GM12892 (cell line): ENCODE results near the gene BRSK2.
A peak's percentile ranks its signal among the peaks of the same experiment; 100 is the strongest.

Experiments
- DNase-seq: peaks from one replicate; pipeline ENCODE4 v3.0.0; 2011; ENCODE audit not compliant: insufficient read length
- FAIRE-seq: peaks from 2 replicates; lab custom pipeline; 2011; peaks lifted over from hg19 to GRCh38; lab: Jason Lieb, UNC
- POLR2A ChIP-seq: IDR thresholded peaks from 2 replicates; pipeline ENCODE4 v1.6.1; 2011; ENCODE audit warnings: low read depth, low read length, control low read depth
- POLR2AphosphoS5 ChIP-seq: IDR thresholded peaks from 2 replicates; pipeline ENCODE4 v1.6.1; 2011; ENCODE audit warnings: low read depth, low read length, control low read depth
- TAF1 ChIP-seq: IDR thresholded peaks from 2 replicates; pipeline ENCODE4 v1.6.1; 2011; ENCODE audit warnings: low read depth, mild to moderate bottlenecking, control low read depth, low read length, borderline replicate concordance

BRSK2 gene

DNA sequence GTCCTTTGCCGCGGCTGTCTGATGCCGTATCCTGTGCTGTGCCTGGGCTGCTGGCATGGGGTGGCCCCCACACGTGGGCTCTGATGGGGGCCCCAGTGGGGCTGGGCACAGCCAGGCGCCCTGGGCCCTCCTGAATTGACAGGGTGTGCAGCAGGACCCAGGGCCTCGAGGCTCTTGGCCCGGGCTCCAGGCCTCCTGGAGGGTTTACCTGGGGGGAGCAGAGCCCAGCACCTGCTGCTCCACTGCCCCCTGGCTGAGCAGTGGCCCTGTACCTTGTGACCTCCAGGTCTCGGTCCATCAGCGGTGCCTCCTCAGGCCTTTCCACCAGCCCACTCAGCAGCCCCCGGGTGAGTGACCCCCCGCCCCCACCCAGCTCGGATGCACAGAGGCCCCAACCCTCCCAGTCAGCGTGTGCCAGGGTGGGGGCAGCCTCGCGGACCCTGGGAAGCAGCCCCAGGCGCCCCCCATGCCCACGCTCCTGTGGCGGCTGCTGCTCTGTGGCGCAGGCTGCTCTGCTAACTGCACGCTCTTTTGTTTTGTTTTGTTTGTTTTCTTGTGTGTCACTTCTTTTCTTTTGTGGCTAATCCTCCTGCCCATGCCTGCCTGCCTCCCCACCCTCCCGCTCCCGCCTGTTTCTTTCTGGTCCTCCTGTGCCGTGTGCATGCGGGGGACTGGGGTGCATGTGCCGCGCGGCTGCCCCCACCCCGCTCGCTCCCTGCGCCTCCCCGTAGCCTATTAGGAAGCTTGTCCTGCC lies 59.9 kb downstream of the BRSK2 start:
- DNase-seq (no peak), FAIRE-seq (no peak)
- TF ChIP-seq POLR2A, result no peak
- TF ChIP-seq TAF1, result no peak
- TF ChIP-seq POLR2AphosphoS5, result no peak

DNA sequence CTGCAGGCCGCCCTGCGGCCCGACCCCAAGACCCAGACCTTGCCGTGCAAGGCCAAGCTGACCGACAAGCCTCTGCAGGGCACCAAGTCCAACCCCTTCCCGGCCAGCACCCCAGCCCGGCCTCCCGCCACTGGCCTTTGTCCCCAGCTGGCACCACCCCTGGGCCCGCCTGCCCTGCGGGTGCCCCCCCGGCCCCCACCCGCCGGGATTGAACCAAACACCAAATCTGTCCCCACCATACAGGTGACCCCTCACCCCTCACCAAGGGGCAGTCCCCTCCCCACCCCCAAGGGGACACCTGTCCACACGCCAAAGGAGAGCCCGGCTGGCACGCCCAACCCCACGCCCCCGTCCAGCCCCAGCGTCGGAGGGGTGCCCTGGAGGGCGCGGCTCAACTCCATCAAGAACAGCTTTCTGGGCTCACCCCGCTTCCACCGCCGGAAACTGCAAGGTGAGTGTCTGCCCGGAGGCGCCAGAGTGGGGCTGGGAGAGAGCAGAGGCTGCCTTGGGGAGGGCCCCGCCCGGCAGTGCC lies 60.7 kb downstream of the BRSK2 start:
- TF ChIP-seq POLR2A, result no peak
- TF ChIP-seq TAF1, result no peak
- TF ChIP-seq POLR2AphosphoS5, result no peak
- FAIRE-seq (no peak), DNase-seq (no peak)

DNA sequence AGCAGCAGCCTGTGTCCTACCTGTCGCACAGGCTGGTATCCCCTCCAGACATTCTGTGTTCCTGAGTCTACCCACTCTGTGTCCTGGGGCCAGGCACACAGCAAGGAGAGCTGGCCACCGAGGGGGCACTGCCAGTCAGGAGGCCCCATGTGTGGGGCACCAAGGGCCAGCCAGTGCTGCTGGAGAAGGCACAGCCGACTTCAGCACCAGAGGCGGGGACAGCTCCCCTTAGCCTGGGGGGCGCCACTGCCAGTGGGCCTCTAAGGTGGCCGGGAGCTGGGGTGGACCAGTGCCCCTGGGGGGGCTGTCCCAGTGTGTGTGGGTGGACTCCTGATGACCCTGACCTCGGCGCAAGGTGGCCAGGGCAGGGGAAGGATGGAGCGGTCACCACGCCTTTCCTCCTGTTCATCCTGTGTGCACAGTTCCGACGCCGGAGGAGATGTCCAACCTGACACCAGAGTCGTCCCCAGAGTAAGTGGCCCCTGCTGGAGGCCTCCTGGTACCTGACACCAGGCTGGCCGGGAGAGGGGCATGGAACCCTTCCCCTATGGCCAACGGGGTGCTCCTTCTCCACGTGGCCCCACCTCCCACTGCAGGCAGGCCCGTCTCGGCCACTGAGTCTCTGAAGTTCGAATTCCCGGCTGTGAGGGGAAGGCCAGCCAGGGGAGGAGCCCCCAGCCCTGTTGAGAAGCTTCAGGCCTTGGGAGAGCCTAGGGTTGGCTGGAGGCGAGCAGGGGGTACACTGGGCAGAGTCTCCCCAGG lies 61.4 kb downstream of the BRSK2 start:
- no peak for FAIRE-seq
- no peak for DNase-seq
- TF ChIP-seq POLR2AphosphoS5 (no peak), POLR2A (no peak), TAF1 (no peak)

DNA sequence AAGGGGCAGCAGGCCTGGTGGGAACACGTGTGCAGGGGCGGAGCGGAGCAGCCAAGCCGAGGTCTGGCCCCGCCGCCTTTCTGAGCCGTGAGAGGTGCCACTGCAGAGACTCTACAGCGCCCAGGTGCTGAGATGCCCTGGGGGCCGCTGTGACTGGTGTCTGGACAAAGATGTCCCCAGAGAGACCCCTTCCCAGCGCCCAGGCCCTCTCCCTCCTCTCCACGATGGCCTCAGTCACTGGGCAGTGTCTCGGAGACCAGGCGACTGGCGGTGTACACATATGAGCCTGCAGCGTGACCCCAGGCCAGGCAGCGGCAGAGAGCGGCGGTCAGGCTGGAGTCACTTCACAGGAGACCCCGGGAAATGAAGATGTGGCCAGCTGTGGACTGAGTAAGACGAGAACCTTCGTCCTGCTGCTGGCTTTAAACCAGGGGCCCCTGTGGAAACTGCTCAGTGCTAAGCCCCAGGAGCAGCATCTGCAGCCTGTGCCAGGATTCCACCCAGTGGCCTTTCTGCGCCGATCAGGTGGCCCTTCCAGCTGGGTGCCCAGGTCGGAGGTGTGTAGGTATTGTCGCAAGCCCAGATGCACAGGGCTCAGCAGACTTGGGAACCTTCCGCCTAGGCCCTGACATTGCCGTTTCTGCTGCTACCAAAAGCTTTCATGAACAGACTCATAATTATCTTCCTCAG lies 62.2 kb downstream of the BRSK2 start:
- no peak for FAIRE-seq
- TF ChIP-seq POLR2AphosphoS5 (no peak), POLR2A (no peak), TAF1 (no peak)
- DNase-seq, result no peak

DNA sequence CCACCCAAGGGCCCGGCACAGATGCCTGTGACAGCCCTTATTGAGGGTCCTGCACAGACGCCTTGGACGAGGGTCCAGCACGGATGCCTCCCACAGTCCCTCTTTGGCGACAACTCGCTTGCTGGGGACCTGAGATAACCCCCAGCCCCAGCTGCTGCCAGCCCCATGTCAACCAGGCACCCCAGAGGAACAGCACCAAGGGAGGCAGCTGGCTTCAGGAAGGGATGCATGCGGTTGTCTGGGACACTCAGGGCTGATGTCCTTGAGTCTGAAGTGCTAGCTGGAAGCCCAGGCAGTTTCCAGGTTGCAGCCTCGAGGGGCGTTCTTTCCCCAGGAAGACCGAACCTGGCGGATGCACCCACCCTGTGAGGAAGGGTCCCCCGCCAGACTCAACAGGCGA lies 63.0 kb downstream of the BRSK2 start:
- no peak for FAIRE-seq
- TF ChIP-seq POLR2AphosphoS5, result no peak
- TF ChIP-seq TAF1, result no peak
- no peak for TF ChIP-seq POLR2A
- no peak for DNase-seq

DNA sequence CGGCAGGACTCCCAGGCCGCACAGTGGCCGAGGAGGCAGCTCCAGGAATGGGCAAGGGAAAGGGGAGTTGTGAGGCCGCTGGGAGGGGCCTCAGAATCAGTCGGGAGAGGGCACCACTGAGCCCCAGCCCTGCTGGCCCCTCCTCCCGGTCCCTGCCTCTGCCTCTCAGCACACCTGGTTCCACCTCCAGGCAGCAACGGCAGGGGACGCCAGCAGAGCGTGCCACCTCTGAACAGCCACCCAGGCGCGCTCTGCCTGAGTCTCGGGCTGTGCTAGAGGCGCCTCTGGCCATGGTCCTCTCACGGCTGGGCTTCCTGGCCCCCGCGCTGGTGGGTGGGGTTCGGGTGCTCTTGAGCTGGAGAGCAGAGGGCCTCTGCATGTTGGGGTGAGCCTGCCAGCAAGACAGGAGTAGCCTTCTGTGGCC lies 63.9 kb downstream of the BRSK2 start:
- FAIRE-seq (no peak), DNase-seq (peak; percentile 81)
- TF ChIP-seq TAF1 (no peak), POLR2AphosphoS5 (no peak), POLR2A (no peak)

DNA sequence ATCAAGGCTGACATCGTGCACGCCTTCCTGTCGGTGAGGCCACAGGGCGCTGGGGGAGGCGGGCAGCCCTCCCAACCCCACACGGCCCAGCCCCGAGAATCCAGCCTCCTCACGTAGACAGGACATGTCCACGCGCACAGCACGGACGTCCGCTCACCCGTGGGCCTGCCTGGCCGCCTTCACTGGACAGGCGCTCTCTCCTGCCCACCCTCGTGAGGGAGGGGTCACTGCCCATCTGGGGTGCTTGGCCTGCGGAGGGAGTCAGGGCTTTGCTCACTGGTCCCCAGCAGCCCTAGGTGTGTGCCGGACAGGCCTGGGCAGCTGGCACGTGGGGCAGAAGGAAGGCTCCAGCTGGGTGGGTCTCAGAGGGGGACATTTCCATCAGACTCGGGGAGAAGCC lies 64.8 kb downstream of the BRSK2 start:
- no peak for FAIRE-seq
- DNase-seq, result no peak
- TF ChIP-seq POLR2A (no peak), POLR2AphosphoS5 (no peak), TAF1 (no peak)

DNA sequence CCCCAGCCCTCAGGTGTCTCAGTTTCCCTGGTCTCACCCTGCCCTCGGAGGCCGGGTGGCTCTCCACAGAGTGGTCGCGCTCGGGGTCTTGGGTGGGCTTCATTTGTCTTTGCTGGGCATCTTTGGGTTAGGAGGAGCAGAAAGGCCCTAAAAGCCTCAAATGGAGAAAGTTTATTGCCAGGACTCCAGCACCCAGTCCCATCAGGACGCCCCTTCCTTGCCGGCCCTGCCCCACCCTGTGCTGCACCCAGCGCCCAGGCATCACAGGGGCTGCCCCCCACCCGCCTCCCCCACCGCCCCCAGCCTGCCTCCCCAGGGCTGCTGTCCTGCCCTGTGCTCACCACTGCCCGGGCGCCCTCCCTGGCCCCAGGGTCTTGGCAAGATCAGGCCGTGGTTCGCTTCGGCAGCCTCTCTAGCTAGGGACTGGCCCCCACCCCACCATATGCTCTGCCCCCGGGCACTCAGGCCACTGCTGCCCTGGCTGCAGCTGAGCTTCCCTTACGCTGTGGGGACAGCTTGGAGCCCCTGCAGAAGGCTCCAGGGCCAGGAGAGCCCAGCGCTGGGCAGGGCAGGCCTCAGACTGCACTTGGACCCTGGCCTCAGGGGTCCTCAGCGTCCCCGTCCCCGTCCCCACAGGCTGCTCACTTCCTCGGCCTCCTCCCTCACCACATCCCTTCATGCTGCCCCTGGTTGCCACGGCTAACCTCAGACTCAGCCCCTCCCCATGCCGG lies 65.5 kb downstream of the BRSK2 start:
- DNase-seq, result no peak
- FAIRE-seq, result no peak
- TF ChIP-seq TAF1 (no peak), POLR2A (no peak), POLR2AphosphoS5 (no peak)

DNA sequence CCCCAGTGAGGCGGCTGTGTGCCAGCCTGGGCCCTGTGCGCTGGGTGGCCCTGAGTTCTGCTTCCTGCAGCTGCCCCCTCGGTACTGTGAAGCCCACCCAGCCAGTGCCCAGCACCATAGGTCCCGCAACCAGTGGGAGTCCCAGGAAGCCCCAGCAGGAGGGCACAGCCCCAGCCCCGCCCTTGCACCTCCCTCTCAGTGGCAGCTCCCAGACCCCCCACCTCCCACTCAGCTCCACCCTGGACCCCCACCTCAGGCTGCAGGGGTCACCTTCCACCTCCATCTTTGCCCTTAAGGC lies 66.0 kb downstream of the BRSK2 start:
- no peak for DNase-seq
- TF ChIP-seq POLR2AphosphoS5 (no peak), TAF1 (no peak), POLR2A (no peak)
- no peak for FAIRE-seq

DNA sequence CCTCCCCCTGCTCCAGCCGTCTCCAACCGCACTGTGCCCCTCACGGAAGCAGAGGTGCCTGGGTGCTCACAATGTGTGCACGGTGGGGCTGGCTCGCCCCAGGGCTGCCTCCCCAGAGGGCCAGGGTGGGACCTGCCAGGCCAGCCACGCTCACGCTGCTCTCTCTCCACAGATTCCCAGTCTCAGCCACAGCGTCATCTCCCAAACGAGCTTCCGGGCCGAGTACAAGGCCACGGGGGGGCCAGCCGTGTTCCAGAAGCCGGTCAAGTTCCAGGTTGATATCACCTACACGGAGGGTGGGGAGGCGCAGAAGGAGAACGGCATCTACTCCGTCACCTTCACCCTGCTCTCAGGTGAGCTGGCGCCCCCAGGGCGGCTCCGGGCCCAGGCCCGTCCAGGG lies 66.4 kb downstream of the BRSK2 start:
- TF ChIP-seq POLR2AphosphoS5, result no peak
- TF ChIP-seq POLR2A, result no peak
- no peak for TF ChIP-seq TAF1
- DNase-seq, result no peak
- no peak for FAIRE-seq
